ENCODE data around the gene IQGAP2. TPM values are rescaled to one million over a fixed set of nuclear protein-coding genes. Genes with fewer than 3 reads are reported as not detected.

Gene IQGAP2
- total RNA-seq, 1 experiment from 2014 or later = 0.59 TPM

DNA sequence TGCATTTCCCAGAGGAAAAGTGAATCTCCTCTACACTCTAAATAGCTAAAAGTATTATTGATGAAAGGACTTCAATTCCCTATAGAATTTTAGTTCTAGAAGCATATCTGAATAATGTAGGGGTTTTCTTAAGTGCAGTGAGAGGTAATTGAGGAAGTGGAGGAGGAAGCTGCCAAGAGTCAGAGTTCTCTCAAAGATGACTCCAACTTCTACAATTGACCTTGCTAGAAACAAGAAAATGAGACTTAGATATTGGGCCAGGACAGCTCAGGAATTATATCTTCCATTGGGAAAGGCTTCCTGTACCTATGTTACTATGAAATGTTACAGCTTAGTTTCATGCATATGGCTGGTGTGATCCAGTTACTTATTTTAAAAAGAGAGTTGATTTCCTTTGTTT, 302.5 kb downstream of the IQGAP2 start:
- Histone ChIP-seq H3K4me3 (ENCODE audit: low read depth in 2 of 2, low read length in 2 of 2) (no peak overlapping the region), H3K9me3 (ENCODE audit: control insufficient read depth, insufficient read depth, low read depth, low read length) (no peaks in the 10 kb centered on the region), H3K4me1 (ENCODE audit: control insufficient read depth, insufficient read depth, low read length) (no peaks in the 10 kb centered on the region), H3K27ac (ENCODE audit: low read length) (no peak overlapping the region), H3K36me3 (ENCODE audit: control insufficient read depth, insufficient read depth, low read length) (no peaks in the 10 kb centered on the region), H3K27me3 (ENCODE audit: control insufficient read depth, insufficient read depth, low read length) (no peaks in the 10 kb centered on the region)
- POLR2A ChIA-PET = interaction anchor here (0.6 kb wide), 1 partner anchor 303 kb away, joined by 8 read pairs; no protein-coding TSS in a partner anchor
- intact Hi-C loops (cut with micrococcal nuclease; ENCODE audit: unreplicated experiment) = no loop called here
- BruUV-seq (replicated peaks) = no TSS peak
- CTCF ChIA-PET = no interaction called here
- TF ChIP-seq CTCF (IDR thresholded peaks at IDR 0.05) (no peak), SIN3A (IDR thresholded peaks at IDR 0.05; ENCODE audit: borderline replicate concordance, insufficient read depth, low read depth, low read length) (no peak), TCF7L2 (IDR thresholded peaks at IDR 0.05; ENCODE audit: low read depth, low read length) (no peak), POLR2AphosphoS5 (IDR thresholded peaks at IDR 0.05; ENCODE audit: low read depth, low read length) (no peak), REST (IDR thresholded peaks at IDR 0.05; ENCODE audit: insufficient read depth in 1 of 2, low read depth in 2 of 2, low read length in 1 of 2) (no peak)
- ATAC-seq (no peak), DNase-seq (ENCODE audit: low read depth, low spot score) (no peak)
- in situ Hi-C loops (cut with HindIII; ENCODE audit: low pct_unique_long_range_greater_than_20kb, low sequenced_read_pairs) = no loop called here

DNA sequence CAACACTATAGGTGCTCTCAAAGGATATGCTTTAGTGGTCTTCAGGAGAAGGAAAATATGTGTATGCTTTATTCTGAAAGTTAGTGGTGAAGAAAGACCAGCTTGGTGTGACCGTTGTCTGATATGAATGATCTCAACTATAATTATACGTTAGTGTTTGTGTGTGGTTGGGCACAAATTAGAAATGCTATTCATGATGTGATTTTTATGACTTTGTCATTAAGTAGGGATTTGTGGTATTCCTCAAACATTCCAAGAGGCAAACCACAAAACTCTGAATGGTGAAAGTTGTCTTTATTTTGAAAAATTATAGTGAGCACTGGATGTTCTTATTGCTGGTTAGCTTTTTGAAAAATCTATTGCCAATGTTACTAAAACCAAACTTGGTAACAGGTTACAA, 306.7 kb downstream of the IQGAP2 start:
- ChIA-PET CTCF (no interaction called here), POLR2A (no interaction called here)
- Histone ChIP-seq H3K27me3 (ENCODE audit: control insufficient read depth, insufficient read depth, low read length) (peaks cover 2% of the 10 kb centered on the region; the same call in 1 of the 2 replicates), H3K4me1 (ENCODE audit: control insufficient read depth, insufficient read depth, low read length) (no peaks in the 10 kb centered on the region), H3K9me3 (ENCODE audit: control insufficient read depth, insufficient read depth, low read depth, low read length) (no peaks in the 10 kb centered on the region), H3K36me3 (ENCODE audit: control insufficient read depth, insufficient read depth, low read length) (no peaks in the 10 kb centered on the region), H3K27ac (ENCODE audit: low read length) (no peak overlapping the region), H3K4me3 (ENCODE audit: low read depth in 2 of 2, low read length in 2 of 2) (no peak overlapping the region)
- intact Hi-C loops (cut with micrococcal nuclease; ENCODE audit: unreplicated experiment) = no loop called here
- DNase-seq (ENCODE audit: low read depth, low spot score) (no peak), ATAC-seq (no peak)
- BruUV-seq (replicated peaks) = no TSS peak
- in situ Hi-C loops (cut with HindIII; ENCODE audit: low pct_unique_long_range_greater_than_20kb, low sequenced_read_pairs) = no loop called here
- no peak for TF ChIP-seq SIN3A (IDR thresholded peaks at IDR 0.05; ENCODE audit: borderline replicate concordance, insufficient read depth, low read depth, low read length)
- TF ChIP-seq REST (IDR thresholded peaks at IDR 0.05; ENCODE audit: insufficient read depth in 1 of 2, low read depth in 2 of 2, low read length in 1 of 2) = no peak
- no peak for TF ChIP-seq TCF7L2 (IDR thresholded peaks at IDR 0.05; ENCODE audit: low read depth, low read length)
- no peak for TF ChIP-seq CTCF (IDR thresholded peaks at IDR 0.05)
- no peak for TF ChIP-seq POLR2AphosphoS5 (IDR thresholded peaks at IDR 0.05; ENCODE audit: low read depth, low read length)
